Loucy (cell line): Measurements from ENCODE around the gene HELZ.

Source experiments
- CTCF ChIP-seq: fragments of 200-600 bp; sonication (generic); conservative IDR thresholded peaks from 2 replicates; pipeline ENCODE4 v1.5.1; 2014; ENCODE audit warnings: mild to moderate bottlenecking, antibody characterized with exemption, low read length
- EZH2phosphoT487 ChIP-seq: fragments of 200-600 bp; IDR thresholded peaks from 2 replicates; pipeline ENCODE4 v1.6.1; 2018; ENCODE audit warnings: antibody characterized with exemption, mild to moderate bottlenecking, moderate library complexity, borderline replicate concordance

- TF ChIP-seq CTCF (no peak), EZH2phosphoT487 (no peak)
Observed at GRCh38 chr17:67174190-67174589, 70.8 kb downstream of the HELZ start.
